ENCODE results near the gene TCERG1L.
"Not testable (repeated sequence)": the region's sequence is repeated elsewhere in the genome, so short reads cannot be mapped to it uniquely, and the experiment has no call there.

TCERG1L gene

GRCh38 chr10:131117416-131118212 lies 193.9 kb downstream of the TCERG1L start:
- DNase-seq: no peak

GRCh38 chr10:131116991-131117375 lies 194.5 kb downstream of the TCERG1L start:
- no peak for DNase-seq

GRCh38 chr10:131116216-131116990 lies 195.1 kb downstream of the TCERG1L start:
- DNase-seq: no peak

DNA sequence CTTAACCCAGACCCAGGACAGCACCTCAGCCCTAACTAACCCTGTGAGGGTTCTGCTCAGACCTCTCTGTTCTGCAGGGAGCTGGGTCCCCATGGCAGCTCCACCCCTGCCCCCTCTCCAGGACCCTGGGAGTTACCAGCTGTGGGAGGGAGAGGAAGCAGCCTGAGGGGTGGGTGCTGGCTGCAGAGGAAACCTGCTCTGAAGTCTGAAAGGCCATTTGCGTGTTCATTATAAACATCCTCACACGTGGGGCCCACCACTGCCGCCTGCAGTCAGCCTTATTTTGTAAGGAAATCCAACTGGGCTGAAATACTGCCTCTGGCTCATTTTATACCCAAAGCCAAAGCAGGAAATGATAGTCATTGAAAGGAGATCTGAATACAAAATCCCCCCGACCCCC lies 195.7 kb downstream of the TCERG1L start:
- DNase-seq: no peak

- no peak for DNase-seq
Observed at GRCh38 chr10:131115321-131115720, 196.2 kb downstream of the TCERG1L start.

DNA sequence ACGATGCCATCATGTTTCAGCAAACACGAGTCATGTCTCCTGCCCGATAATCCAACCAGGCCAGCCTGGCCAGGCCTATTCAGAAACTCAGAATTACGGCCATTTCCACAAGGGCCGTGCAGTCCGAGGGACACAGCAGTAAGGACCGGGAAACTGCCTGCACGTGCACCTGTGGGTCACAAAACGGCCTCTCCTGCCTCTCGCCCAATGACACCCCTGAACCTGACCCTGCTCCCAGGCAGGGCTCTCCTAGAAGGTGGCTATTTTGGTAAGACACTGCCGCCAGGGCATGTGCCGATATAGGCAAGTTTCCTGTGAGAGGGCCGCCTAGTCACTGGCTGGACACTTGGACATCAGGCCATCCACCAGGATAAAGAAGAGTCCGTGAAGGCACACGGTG lies 196.7 kb downstream of the TCERG1L start:
- DNase-seq: no peak

DNA sequence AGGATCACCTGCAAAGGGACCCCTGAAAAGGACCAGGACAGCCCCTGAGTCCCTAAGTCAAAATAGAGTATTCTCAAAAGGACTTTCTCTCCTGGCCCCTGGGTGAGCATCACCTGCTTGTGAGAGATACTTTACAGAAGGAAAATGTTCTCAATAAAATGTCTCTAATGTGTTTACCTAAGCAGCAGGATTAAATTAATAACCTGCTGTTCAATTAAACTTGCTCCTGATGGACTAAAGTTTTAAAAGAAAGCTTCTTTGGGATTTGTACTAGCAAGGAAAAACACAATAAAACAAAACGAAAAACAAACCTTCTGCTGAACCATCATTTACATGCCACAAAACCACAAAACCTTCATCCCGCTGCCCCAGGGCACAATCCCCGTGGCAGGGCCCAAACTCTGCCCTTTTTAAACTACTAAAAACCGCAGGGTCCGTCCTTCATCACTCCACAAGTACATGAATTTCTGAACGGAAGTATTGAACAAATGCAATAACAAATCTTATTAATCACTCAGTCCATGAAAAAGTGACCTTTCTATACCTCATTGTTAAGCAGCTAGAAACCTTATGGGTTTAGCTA lies 197.7 kb downstream of the TCERG1L start:
- DNase-seq: no peak

- DNase-seq: no peak
Observed at GRCh38 chr10:131113165-131113564, 198.4 kb downstream of the TCERG1L start.

DNA sequence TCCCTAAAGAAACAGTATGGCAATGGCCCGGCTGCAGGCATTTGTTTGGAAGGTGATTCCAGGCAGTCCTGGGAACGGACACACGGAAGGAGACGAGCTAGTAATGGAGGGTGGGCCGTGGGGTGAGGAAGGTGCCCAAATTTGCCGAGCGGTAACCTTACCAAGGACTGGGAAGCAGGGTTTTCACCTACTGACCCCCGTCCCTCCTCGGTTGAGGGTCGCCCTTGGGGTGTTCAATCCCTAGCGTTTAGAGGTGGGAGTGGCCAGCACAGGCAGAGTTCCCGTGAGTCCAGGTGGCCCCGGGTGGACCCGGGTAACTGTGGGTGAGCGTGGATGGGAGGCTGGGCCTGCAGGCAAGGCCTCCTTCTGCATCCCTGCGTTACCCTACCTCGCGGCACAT lies 198.8 kb downstream of the TCERG1L start:
- DNase-seq: no peak

- no peak for DNase-seq
Observed at GRCh38 chr10:131111471-131112080, 199.9 kb downstream of the TCERG1L start.

- no peak for DNase-seq
Observed at GRCh38 chr10:131111007-131111406, 200.5 kb downstream of the TCERG1L start.

DNA sequence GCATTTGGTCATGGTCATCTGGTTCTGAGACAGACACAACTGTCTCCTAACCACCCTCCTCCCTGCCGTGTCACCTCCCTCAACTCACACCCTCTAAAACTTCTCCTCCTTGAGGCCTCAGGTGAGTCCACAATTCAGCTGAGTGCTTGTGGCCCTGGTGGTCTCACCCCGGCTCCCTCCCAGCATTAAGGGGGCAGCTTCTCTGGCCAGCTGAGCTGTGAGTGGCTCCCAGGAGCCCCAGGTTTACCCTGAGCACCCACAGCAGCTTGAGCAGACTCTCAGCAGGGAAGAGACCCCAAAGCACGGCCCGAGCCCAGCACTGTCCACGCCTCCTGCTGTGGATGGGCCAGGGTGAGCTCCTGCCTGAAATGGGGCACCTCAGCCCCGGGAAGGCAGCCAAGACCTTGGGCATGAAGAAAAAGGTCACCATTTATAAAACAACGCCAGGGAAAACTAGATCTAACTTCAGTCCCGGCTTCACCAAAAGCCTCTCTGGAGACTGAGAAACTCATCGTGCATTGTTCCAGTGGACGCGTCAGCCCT lies 201.2 kb downstream of the TCERG1L start:
- no peak for DNase-seq

- no peak for DNase-seq
Observed at GRCh38 chr10:131109726-131110125, 201.8 kb downstream of the TCERG1L start.

GRCh38 chr10:131109291-131109690 lies 202.2 kb downstream of the TCERG1L start:
- DNase-seq: no peak

DNA sequence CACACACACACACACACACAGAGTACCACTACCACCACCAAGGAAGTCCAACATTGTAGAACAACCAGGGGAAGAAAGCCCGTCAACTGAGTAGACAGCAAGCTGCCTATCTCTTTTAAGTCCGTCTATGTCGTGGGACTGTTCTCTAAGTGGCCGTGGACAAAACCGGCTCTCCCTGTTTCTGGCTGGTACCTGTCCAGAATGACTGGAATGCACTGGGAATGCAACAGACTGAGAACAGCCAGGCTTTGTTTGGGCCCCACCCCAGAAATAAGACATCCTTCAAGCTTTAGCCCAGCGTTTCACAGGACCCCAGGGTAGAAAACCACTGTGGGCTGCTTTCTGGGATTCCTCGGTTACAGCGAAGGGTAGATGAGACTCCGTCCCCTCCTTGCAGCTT lies 203.6 kb downstream of the TCERG1L start:
- DNase-seq: no peak

DNA sequence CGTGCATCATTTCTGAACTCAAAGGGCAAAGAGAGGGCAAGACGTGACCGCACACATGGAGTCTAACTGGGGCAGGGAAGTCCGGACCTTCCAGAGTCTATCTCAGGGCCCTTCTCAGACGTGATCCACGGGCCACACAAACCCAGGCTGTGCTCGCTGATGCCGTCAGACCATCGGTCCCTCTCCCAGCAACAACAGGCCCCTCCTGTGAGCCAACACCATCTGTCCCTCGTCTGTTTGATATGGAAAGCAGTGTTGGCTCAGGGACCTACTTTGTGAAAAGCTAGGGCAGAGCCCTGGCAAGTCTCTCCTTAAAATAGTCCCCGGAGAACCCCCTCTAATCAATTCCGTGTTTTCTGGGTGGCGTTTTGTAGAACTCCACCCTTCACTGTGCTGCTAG lies 208.8 kb downstream of the TCERG1L start:
- no peak for DNase-seq

DNA sequence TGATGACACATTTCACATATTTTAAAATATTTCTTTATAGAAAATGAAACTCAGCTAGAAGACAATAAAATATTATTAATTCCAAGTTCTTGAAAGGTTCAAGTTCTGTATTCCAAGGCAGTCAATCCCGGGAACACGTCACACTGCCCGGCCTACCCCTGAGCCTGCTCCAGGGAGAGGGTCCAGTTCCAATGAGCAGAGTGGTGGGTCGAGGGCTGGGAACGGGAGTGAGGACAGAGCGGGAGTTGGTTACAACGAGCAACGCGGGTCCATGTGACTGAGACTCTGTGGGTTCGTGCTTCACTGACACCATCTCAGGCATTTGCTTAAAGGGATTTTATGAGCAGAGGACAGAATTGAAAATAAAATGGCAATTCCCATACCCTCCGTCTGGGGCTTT lies 209.4 kb downstream of the TCERG1L start:
- DNase-seq: no peak

GRCh38 chr10:131100418-131101410 lies 210.8 kb downstream of the TCERG1L start:
- not testable (repeated sequence) for DNase-seq

DNA sequence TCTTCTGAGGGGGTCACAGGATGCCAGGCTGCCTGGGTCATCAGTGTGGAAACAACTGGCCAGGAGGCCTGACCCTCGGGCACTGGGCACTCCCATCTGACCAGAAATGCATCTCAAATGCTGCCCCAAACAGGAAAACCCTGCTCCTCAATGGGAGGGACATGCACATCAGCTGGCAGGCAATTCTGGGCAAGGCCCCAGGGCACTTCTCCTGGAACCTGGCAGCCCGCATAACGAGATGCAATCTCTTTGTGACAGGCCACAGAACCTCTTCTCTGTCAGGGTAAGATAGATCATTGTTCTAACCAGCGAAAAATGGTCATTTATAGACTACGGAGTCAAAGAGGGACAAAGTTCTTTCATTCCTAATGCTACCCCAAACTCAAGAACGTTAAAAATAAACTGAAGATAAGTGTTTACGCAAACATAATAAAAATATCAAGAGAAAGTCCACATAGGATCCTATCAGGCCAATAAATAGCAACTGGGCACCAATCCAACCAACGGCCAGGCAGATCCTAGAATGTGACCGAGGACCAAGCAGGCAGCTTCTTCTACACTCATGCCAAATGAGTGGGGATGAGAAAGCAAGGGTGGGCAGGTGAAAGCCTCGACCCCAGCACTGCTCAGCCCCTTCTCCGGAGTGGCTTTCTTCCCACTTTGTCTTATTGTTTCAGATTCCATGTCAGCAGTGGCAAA lies 212.3 kb downstream of the TCERG1L start:
- DNase-seq: no peak

DNA sequence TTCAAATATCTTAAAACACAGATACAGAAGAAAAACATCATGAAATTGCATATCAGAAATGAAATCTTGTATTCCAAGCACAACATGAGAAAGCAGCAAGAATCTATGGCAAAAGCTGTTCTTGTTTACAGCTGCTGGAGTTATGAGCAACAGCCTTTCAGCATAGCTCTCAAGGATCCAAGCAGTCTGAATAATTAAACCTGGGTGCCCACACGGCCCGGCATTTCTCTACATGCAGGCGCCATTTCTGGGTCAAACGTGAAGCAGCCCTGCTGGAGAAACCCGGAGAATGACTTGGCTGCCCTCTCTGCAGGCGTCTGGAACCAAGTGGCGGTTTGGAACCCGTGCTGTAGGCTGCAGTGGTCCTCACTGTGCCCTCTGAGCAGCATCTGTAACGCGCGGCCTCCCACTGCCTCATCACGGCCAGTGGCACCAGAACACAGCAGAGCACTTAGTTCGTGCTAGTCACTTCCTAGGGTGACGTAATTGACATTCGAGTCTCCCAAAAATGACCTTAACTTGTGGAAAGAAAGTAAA lies 213.0 kb downstream of the TCERG1L start:
- no peak for DNase-seq

- no peak for DNase-seq
Observed at GRCh38 chr10:131096031-131096430, 215.5 kb downstream of the TCERG1L start.
